ENCODE data around the gene POMGNT2.

GRCh38 chr3:43031889-43032545 is 73.9 kb downstream of the POMGNT2 start:
- TF ChIP-seq SUZ12 (IDR thresholded peaks at IDR 0.05; ENCODE audit: low read length), result no peak
- no peak for TF ChIP-seq CTCF (IDR thresholded peaks at IDR 0.05; ENCODE audit: control extremely low read depth in 1 of 3, insufficient read depth in 1 of 3, low read depth in 1 of 3, low read length in 3 of 3)
- no peak for TF ChIP-seq RAD21 (IDR thresholded peaks at IDR 0.05 in 1 of 2, conservative IDR thresholded peaks at IDR 0.05 in 1 of 2; ENCODE audit: low read depth in 2 of 2, low read length in 2 of 2)
- TF ChIP-seq CTBP2 (IDR thresholded peaks at IDR 0.05; ENCODE audit: borderline replicate concordance, insufficient read depth, insufficient read length, low read length), result no peak
- no peak for TF ChIP-seq SIN3A (conservative IDR thresholded peaks at IDR 0.05 in 1 of 2, IDR thresholded peaks at IDR 0.05 in 1 of 2; ENCODE audit: low read depth in 1 of 2, low read length in 2 of 2)
